Parathyroid adenoma (tissue), 2 donors: Measurements from ENCODE around the gene STAT1.

Experiments
- H2AFZ ChIP-seq: fragments of 300-600 bp; sonication (generic); one replicate; pipeline ENCODE4 v1.7.0; 2017; ENCODE audit warnings: antibody characterized with exemption, mild to moderate bottlenecking
- H3K27ac ChIP-seq: fragments of 300-600 bp; sonication (generic); one replicate; pipeline ENCODE4 v1.7.0; 2017
- H3K27me3 ChIP-seq: fragments of 300-600 bp; sonication (generic); one replicate; pipeline ENCODE4 v1.7.0; 2017; ENCODE audit warnings: low read length; ENCODE audit not compliant: control insufficient read depth, insufficient read depth
- H3K36me3 ChIP-seq: fragments of 300-600 bp; sonication (generic); one replicate; pipeline ENCODE4 v1.7.0; 2017; ENCODE audit warnings: low read length; ENCODE audit not compliant: control insufficient read depth, insufficient read depth
- H3K4me1 ChIP-seq: fragments of 300-600 bp; sonication (generic); one replicate; pipeline ENCODE4 v1.7.0; 2017; ENCODE audit warnings: control low read depth
- H3K4me2 ChIP-seq: fragments of 300-600 bp; sonication (generic); one replicate; pipeline ENCODE4 v1.7.0; 2017; ENCODE audit warnings: low read length
- H3K4me3 ChIP-seq: fragments of 300-600 bp; sonication (generic); one replicate; pipeline ENCODE4 v1.7.0; 2017; ENCODE audit warnings: low read depth, low read length
- H3K79me2 ChIP-seq: fragments of 300-600 bp; sonication (generic); one replicate; pipeline ENCODE4 v1.7.0; 2017; ENCODE audit warnings: control low read depth
- H3K9ac ChIP-seq: fragments of 300-600 bp; sonication (generic); one replicate; pipeline ENCODE4 v1.7.0; 2017; ENCODE audit warnings: mild to moderate bottlenecking
- H3K9me3 ChIP-seq: fragments of 300-600 bp; sonication (generic); one replicate; pipeline ENCODE4 v1.7.0; 2017; ENCODE audit warnings: low read length; ENCODE audit not compliant: control insufficient read depth
- TF ChIP-seq, protein P1 (sequence below): fragments of 300-600 bp; sonication (generic); IDR thresholded peaks from one replicate; pipeline ENCODE4 v1.7.0; 2017; ENCODE audit warnings: antibody characterized with exemption, mild to moderate bottlenecking
- donor health status: primary hyperparathyroidism.

The STAT1 gene

DNA sequence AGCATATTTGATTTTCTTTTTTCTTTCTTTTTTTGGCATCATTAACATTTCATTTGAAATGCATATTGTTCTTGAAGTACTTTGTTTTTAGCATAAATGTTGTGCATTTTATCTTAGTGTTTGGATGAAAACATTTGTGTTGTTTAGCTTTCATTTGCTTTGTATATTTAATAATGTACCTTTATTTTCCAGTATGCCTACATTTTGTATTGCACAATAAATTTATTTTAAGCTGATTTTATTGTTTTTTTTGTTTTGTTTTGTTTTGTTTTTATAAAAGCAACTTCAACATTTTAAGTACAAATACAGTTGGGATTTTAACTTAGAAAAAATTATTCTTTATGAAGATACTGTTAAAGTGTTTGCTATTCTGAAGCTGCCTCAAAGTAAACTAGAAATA, 78.9 kb downstream of the STAT1 start:
- TF ChIP-seq, protein P1, sequence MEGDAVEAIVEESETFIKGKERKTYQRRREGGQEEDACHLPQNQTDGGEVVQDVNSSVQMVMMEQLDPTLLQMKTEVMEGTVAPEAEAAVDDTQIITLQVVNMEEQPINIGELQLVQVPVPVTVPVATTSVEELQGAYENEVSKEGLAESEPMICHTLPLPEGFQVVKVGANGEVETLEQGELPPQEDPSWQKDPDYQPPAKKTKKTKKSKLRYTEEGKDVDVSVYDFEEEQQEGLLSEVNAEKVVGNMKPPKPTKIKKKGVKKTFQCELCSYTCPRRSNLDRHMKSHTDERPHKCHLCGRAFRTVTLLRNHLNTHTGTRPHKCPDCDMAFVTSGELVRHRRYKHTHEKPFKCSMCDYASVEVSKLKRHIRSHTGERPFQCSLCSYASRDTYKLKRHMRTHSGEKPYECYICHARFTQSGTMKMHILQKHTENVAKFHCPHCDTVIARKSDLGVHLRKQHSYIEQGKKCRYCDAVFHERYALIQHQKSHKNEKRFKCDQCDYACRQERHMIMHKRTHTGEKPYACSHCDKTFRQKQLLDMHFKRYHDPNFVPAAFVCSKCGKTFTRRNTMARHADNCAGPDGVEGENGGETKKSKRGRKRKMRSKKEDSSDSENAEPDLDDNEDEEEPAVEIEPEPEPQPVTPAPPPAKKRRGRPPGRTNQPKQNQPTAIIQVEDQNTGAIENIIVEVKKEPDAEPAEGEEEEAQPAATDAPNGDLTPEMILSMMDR = no peak
- no peaks in the 10 kb centered on the region for H3K27me3 ChIP-seq
- H3K4me3 ChIP-seq = no peak overlapping the region
- H3K4me2 ChIP-seq = no peak overlapping the region
- no peak overlapping the region for H3K9ac ChIP-seq
- peaks cover 6% of the 10 kb centered on the region for H3K36me3 ChIP-seq
- H3K27ac ChIP-seq = no peak overlapping the region
- no peaks in the 10 kb centered on the region for H3K79me2 ChIP-seq
- H2AFZ ChIP-seq = no peak overlapping the region
- H3K9me3 ChIP-seq = no peaks in the 10 kb centered on the region
- H3K4me1 ChIP-seq = peaks cover 8% of the 10 kb centered on the region

DNA sequence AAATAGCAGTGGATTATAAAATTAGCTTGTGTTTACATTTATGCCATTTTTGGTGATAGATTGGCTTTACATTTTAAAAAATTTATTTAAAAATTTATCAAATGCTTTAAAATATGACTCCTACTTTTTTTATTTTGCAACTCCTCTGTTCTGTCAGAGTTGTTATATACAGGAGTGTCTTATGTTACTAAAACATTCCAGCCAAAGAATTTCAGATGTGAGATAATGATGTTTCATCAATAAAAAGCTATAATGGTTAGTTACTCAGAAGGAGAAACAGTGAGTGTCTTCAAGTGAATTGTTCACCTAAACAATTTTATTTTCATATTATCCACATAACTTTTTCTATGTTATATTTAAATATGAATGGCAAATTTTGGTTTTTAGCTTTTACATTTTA, 80.6 kb downstream of the STAT1 start:
- no peak overlapping the region for H3K9ac ChIP-seq
- H3K79me2 ChIP-seq = no peaks in the 10 kb centered on the region
- H3K27ac ChIP-seq = no peak overlapping the region
- no peak overlapping the region for H3K4me3 ChIP-seq
- H2AFZ ChIP-seq = no peak overlapping the region
- no peaks in the 10 kb centered on the region for H3K27me3 ChIP-seq
- H3K4me2 ChIP-seq = no peak overlapping the region
- H3K36me3 ChIP-seq = peaks cover 6% of the 10 kb centered on the region
- TF ChIP-seq, protein P1 = no peak
- no peaks in the 10 kb centered on the region for H3K9me3 ChIP-seq
- H3K4me1 ChIP-seq = peaks cover 8% of the 10 kb centered on the region

DNA sequence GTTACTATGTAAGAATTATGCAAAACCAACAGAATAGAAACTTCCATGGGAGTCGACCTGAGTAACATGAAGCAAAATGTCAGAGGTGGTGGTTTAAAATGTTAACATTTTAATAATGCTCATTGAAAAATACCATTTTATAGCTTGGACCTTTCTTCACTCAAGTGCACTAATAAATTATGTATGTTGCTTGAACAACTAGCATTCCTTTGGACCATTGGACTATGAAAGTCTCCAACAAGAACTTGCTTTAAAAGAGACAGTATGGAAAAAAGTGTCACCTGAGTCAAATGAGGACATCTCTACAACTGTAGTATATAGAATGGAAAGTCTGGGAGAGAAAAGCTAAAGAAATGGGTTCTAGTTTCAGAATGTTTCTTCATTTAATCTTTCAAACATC, 81.5 kb downstream of the STAT1 start:
- Histone ChIP-seq H3K4me2 (peak overlapping the region; percentile 21), H3K9ac (no peak overlapping the region), H3K79me2 (no peaks in the 10 kb centered on the region), H3K36me3 (peaks cover 6% of the 10 kb centered on the region), H3K27ac (no peak overlapping the region), H3K4me3 (no peak overlapping the region), H3K4me1 (peaks cover 8% of the 10 kb centered on the region), H3K9me3 (no peaks in the 10 kb centered on the region), H3K27me3 (no peaks in the 10 kb centered on the region), H2AFZ (no peak overlapping the region)
- TF ChIP-seq, protein P1 = no peak

DNA sequence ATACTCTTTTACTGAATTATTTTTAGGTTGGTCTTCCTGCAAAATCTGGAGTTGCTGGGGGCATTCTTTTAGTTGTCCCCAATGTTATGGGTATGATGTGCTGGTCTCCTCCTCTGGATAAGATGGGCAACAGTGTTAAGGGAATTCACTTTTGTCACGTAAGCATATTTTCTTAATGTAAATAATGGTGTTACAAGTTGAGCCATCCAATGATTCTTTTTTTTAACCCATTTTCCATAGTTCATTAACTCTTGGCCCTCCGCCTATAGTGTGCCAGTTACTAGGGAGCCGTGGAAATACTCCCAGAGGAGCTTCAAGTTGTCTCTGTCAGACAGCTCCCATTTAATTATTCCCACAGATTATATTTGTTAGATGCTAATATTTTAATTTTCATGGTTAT, 83.6 kb downstream of the STAT1 start:
- H3K4me2 ChIP-seq = no peak overlapping the region
- no peak overlapping the region for H3K9ac ChIP-seq
- peak overlapping the region; percentile 11 for H3K27ac ChIP-seq
- H3K79me2 ChIP-seq = no peaks in the 10 kb centered on the region
- no peaks in the 10 kb centered on the region for H3K27me3 ChIP-seq
- no peaks in the 10 kb centered on the region for H3K9me3 ChIP-seq
- no peak overlapping the region for H2AFZ ChIP-seq
- TF ChIP-seq, protein P1 = no peak
- H3K36me3 ChIP-seq = peaks cover 6% of the 10 kb centered on the region
- peaks cover 8% of the 10 kb centered on the region for H3K4me1 ChIP-seq
- H3K4me3 ChIP-seq = no peak overlapping the region

DNA sequence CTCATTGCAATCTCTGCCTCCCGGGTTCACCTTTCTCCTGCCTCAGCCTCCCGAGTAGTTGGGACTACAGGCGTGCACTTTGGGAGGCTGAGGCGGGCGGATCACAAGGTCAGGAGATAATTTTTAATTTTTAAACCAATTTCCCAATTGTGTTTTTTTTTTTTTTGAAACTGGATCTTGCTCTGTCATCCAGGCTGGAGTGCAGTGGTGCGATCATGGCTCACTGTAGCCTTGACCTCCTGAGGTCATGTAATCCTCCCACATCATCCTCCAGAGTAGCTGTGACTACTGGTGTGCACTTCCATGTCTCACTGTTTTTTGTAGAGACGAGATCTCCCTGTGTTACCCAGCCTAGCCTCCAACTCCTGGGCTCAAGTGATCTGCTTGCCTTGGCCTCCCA, 84.1 kb downstream of the STAT1 start:
- Histone ChIP-seq H2AFZ (no peak overlapping the region), H3K27me3 (no peaks in the 10 kb centered on the region), H3K9me3 (no peaks in the 10 kb centered on the region), H3K4me2 (no peak overlapping the region), H3K4me1 (peaks cover 8% of the 10 kb centered on the region), H3K27ac (peak overlapping the region; percentile 11), H3K79me2 (no peaks in the 10 kb centered on the region), H3K9ac (no peak overlapping the region), H3K4me3 (no peak overlapping the region), H3K36me3 (peaks cover 2% of the 10 kb centered on the region)
- TF ChIP-seq, protein P1 = no peak
